PC-3 (cell line): ENCODE measurements around the gene ADARB2. TPM values are rescaled to one million over a fixed set of nuclear protein-coding genes. Genes with fewer than 3 reads are reported as not detected.

Experiments used
- ATAC-seq: fragments of 200-7000 bp; cut with Tn5 transposase; 2 replicates; pipeline ENCODE4 v1.9.1; 2020; ENCODE audit warnings: mild to moderate bottlenecking, moderate library complexity
- BruUV-seq: library from RNA; stranded (reverse); fragments of 400-500 nt; replicated peaks from 2 replicates; lab custom pipeline; 2021; lab: Mats Ljungman, UMichigan
- CTCF ChIA-PET: fragments of 300-600 bp; sonication (Branson Sonifier 250); formaldehyde crosslinking; loops from one replicate; lab custom pipeline; 2022; ENCODE audit warnings: antibody characterized with exemption; lab: Charles Lee
- POLR2A ChIA-PET: fragments of 300-600 bp; sonication (Branson Sonifier 250); formaldehyde crosslinking; loops from one replicate; lab custom pipeline; 2022; ENCODE audit warnings: antibody characterized with exemption; ENCODE audit not compliant: unreplicated experiment; lab: Charles Lee
- DNase-seq: peaks from one replicate; pipeline ENCODE4 v3.0.0-alpha.2; 2015
- H2AFZ ChIP-seq: fragments of 300-600 bp; sonication (generic); 2 replicates; pipeline ENCODE4 v1.6.0; 2016; ENCODE audit warnings: antibody characterized with exemption, low read length
- H3F3A ChIP-seq: fragments of 300-600 bp; sonication (generic); one replicate; pipeline ENCODE4 v1.6.0; 2017; ENCODE audit warnings: antibody characterized with exemption, low read length, control low read depth, mild to moderate bottlenecking; ENCODE audit not compliant: unreplicated experiment
- H3K27ac ChIP-seq: fragments of 300-600 bp; sonication (generic); 2 replicates; pipeline ENCODE4 v1.5.1; 2016; ENCODE audit warnings: mild to moderate bottlenecking, low read length
- H3K27me3 ChIP-seq: fragments of 300-600 bp; sonication (generic); 2 replicates; pipeline ENCODE4 v1.6.1; 2016; ENCODE audit warnings: low read length, mixed read lengths
- H3K36me3 ChIP-seq: fragments of 300-600 bp; sonication (generic); 2 replicates; pipeline ENCODE4 v1.6.1; 2016; ENCODE audit warnings: low read depth, mixed run types, low read length, mixed read lengths
- H3K4me1 ChIP-seq: fragments of 300-600 bp; sonication (generic); 2 replicates; pipeline ENCODE4 v1.5.1; 2016; ENCODE audit warnings: low read length; ENCODE audit not compliant: insufficient read depth
- H3K4me2 ChIP-seq: fragments of 300-600 bp; sonication (generic); 2 replicates; pipeline ENCODE4 v1.6.0; 2016; ENCODE audit warnings: low read length
- H3K4me3 ChIP-seq: fragments of 300-600 bp; sonication (generic); 2 replicates; pipeline ENCODE4 v1.5.1; 2016; ENCODE audit warnings: mild to moderate bottlenecking, low read length, mixed read lengths
- H3K79me2 ChIP-seq: fragments of 300-600 bp; sonication (generic); 2 replicates; pipeline ENCODE4 v1.6.1; 2017; ENCODE audit warnings: low read length, mixed read lengths
- H3K9ac ChIP-seq: fragments of 300-600 bp; sonication (generic); 2 replicates; pipeline ENCODE4 v1.6.0; 2016; ENCODE audit warnings: mild to moderate bottlenecking, low read length
- H3K9me2 ChIP-seq: fragments of 300-600 bp; sonication (generic); replicated peaks from 2 replicates; pipeline ENCODE4 v1.6.1; 2016; ENCODE audit warnings: mixed run types, low read length, mixed read lengths
- H3K9me3 ChIP-seq: fragments of 300-600 bp; sonication (generic); 2 replicates; pipeline ENCODE4 v1.6.1; 2016; ENCODE audit warnings: low read length, mixed read lengths
- H4K20me1 ChIP-seq: fragments of 300-600 bp; sonication (generic); 2 replicates; pipeline ENCODE4 v1.6.1; 2016; ENCODE audit warnings: low read length, mixed read lengths
- CTCF ChIP-seq: fragments of 300-600 bp; sonication (generic); conservative IDR thresholded peaks from 2 replicates; pipeline ENCODE4 v1.5.1; 2017; ENCODE audit warnings: antibody characterized with exemption, low read depth, mild to moderate bottlenecking, low read length
- EZH2 ChIP-seq: fragments of 300-600 bp; sonication (generic); IDR thresholded peaks from one replicate; pipeline ENCODE4 v1.6.1; 2017; ENCODE audit warnings: antibody characterized with exemption, mild to moderate bottlenecking, low read length; ENCODE audit not compliant: unreplicated experiment
- EZH2phosphoT487 ChIP-seq: fragments of 300-600 bp; sonication (generic); IDR thresholded peaks from 2 replicates; pipeline ENCODE4 v1.6.1; 2018; ENCODE audit warnings: mild to moderate bottlenecking, antibody characterized with exemption, low read length, borderline replicate concordance
- intact Hi-C: fragments of 100-400 bp; cut with micrococcal nuclease; formaldehyde crosslinking; loops from 2 replicates; pipeline ENCODE4 v1.9.0; 2023
- total RNA-seq: library from RNA; depleted of rRNA; stranded (reverse); fragments of >200 nt; gene quantifications from 2 replicates; pipeline ENCODE4 v1.2.3, GENCODE V29; 2014

Gene ADARB2
- total RNA-seq, 1 experiment from 2014 or later: not detected

GRCh38 chr10:1472178-1472958, 265.0 kb downstream of the ADARB2 start:
- H3K4me2 ChIP-seq: no peak overlapping the region
- no peak for ATAC-seq
- no peaks in the 10 kb centered on the region for H3K9me2 ChIP-seq
- no peaks in the 10 kb centered on the region for H4K20me1 ChIP-seq
- H3K9ac ChIP-seq: no peak overlapping the region
- intact Hi-C loops: no loop called here
- H3K79me2 ChIP-seq: no peaks in the 10 kb centered on the region
- H3K36me3 ChIP-seq: no peaks in the 10 kb centered on the region
- H3K9me3 ChIP-seq: no peaks in the 10 kb centered on the region
- no peaks in the 10 kb centered on the region; the same call in 1 of the 2 replicates for H3K27me3 ChIP-seq
- H2AFZ ChIP-seq: no peak overlapping the region
- no peaks in the 10 kb centered on the region for H3K4me1 ChIP-seq
- BruUV-seq: no TSS peak
- no peak for DNase-seq
- no peak overlapping the region for H3K4me3 ChIP-seq
- no peak for TF ChIP-seq CTCF
- no peak for TF ChIP-seq EZH2
- TF ChIP-seq EZH2phosphoT487: no peak
- POLR2A ChIA-PET: no interaction called here
- CTCF ChIA-PET: no interaction called here
- no peaks in the 10 kb centered on the region for H3F3A ChIP-seq
- no peak overlapping the region for H3K27ac ChIP-seq

DNA sequence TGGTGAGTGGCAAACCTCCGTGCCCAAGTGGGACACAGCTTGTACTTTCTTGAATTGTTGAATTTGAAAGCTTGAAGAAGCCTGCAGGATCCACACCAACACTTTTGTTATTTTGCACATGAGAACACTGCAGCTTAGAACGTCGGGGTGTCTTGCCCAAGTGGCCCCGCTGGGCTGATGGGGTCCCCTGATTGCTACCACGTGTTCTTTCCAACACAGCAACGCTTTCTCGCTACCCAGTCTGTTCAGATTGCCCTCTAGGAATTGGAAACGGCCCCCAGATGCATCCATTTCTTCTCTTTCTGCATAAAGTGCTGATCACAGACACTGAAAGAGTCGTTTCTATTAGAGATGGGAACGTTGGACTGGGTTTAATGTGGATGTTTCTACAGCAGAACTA, 268.5 kb downstream of the ADARB2 start:
- TF ChIP-seq CTCF (no peak), EZH2phosphoT487 (no peak), EZH2 (no peak)
- ChIA-PET POLR2A (no interaction called here), CTCF (no interaction called here)
- H3K27me3 ChIP-seq: no peaks in the 10 kb centered on the region; the same call in 1 of the 2 replicates
- no peaks in the 10 kb centered on the region for H3F3A ChIP-seq
- BruUV-seq: no TSS peak
- no peaks in the 10 kb centered on the region for H3K9me3 ChIP-seq
- ATAC-seq: no peak
- intact Hi-C loops: no loop called here
- H3K4me2 ChIP-seq: no peak overlapping the region
- no peak for DNase-seq
- H2AFZ ChIP-seq: no peak overlapping the region
- H3K4me1 ChIP-seq: no peaks in the 10 kb centered on the region
- no peaks in the 10 kb centered on the region for H3K9me2 ChIP-seq
- no peaks in the 10 kb centered on the region for H3K79me2 ChIP-seq
- no peaks in the 10 kb centered on the region for H4K20me1 ChIP-seq
- no peak overlapping the region for H3K9ac ChIP-seq
- H3K27ac ChIP-seq: no peak overlapping the region
- no peaks in the 10 kb centered on the region for H3K36me3 ChIP-seq
- no peak overlapping the region for H3K4me3 ChIP-seq
